ENCODE results near the gene RAB3IL1.
"Not testable (repeated sequence)": the region's sequence is repeated elsewhere in the genome, so short reads cannot be mapped to it uniquely, and the experiment has no call there.

The RAB3IL1 gene, protein sequence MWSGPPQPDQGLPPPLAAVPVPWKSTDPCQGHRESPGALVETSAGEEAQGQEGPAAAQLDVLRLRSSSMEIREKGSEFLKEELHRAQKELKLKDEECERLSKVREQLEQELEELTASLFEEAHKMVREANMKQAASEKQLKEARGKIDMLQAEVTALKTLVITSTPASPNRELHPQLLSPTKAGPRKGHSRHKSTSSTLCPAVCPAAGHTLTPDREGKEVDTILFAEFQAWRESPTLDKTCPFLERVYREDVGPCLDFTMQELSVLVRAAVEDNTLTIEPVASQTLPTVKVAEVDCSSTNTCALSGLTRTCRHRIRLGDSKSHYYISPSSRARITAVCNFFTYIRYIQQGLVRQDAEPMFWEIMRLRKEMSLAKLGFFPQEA

DNA sequence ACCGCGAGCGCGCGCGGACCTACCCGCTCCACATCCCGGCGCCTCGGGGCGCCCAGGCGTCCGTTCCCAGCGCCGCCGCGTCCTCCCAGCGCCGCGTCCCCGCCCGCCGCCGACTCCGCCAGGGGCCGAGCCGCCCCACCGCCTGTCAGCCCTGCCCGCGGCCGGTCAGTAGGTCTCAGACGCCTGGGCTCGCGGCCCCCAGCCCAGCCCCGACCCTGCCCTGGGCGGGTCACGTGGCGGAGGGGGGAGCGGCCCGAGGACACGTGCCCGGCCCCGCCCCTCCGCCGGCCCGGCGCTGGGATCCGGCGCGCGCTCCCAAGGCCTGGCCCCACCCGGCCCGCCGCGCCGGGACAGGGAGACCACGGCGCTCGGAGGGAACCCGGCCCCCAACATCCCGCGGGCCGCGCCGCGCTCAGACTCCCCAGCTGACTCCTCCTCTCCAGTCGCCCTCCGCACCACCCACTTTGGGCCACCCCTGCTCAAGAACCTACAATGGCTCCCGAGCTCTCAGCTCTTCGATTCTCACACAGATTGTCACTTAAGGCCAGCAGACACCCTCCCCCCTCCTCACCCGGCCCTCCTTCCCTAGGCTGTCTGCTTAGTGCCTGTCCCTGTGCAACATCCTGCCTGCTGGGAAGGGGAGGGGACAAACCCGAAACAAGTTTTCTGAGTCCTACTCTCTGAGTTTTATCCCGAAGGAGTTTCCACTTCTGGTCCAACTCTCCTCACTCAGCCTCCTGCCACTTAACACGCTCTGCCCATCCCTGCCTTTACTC is at the start of gene RAB3IL1:
Gene RAB3IL1, minus strand, starts transcription at position 233 of the 776 bp plus-strand sequence. Its CDS starts 199 bp downstream, at position 34.
- DNase-seq (ENCODE audit: low spot score) = peak; percentile 95

DNA sequence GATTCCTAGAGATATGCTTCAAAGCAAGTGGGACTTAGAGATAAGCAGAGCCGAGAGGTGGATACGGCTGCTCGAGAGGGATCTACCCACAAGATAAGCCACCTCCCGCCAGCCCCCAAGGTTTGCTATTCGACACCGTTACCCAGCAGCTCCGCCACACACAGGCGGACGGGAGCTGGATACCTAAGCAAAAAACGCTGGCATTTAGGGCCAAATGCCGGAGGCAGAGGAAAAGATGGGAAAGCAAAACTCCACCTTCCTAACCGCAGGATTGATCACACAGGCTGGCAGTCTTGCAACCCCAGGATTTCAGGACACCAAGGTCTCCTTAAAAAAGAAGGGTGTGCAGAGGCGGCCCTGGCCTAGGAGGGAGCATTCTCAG is 49.4 kb upstream of the RAB3IL1 start:
- DNase-seq (ENCODE audit: low spot score) = no peak

DNA sequence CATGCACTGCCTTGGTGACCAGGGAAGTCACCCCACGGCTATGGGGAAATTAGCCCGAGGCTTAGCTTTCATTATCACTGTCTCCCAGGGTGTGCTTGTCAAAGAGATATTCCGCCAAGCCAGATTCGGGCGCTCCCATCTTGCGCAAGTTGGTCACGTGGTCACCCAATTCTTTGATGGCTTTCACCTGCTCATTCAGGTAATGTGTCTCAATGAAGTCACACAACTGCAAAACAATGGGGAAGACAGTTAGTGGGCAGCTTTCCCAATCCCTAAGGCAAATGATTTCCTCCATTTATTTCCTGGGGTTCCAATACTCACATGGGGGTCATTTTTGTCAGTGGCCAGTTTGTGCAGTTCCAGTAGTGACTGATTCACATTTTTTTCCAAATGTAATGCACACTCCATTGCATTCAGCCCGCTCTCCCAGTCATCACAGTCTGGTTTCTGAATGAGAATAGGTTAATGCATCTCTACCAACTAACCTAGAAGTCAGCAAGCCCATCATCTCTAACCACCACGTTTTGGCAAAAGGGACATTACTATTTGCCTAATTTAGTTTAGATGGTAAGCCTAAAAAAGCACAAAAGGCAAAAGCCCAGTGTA is 47.4 kb upstream of the RAB3IL1 start:
- DNase-seq (ENCODE audit: low spot score) = not testable (repeated sequence)

DNA sequence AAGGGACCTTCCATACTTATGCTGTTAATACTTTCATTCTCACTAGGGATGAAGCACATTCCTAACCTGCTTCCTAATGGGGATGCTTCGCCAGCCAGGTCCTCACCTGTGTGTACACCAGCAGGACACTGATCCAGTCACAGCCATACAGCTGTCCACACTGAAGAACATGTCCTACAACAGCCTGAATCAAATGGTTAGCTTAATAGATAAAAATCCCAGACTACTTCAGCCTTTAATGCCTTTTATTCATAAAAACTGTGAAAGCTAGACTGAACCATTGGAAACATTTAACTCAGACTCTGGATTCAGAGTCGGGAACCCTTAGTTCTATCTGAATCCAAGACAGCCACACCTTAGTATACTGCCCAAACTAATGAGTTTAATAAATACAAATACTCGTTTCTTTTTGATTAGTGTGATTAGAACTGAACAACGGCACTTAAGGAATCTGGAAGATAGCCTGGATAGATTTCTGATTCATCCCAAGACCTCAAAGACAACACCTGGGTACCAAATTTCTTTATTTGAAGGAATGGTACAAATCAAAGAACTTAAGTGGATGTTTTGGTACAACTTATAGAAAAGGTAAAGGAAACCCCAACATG is 46.8 kb upstream of the RAB3IL1 start:
- DNase-seq (ENCODE audit: low spot score) = no peak

DNA sequence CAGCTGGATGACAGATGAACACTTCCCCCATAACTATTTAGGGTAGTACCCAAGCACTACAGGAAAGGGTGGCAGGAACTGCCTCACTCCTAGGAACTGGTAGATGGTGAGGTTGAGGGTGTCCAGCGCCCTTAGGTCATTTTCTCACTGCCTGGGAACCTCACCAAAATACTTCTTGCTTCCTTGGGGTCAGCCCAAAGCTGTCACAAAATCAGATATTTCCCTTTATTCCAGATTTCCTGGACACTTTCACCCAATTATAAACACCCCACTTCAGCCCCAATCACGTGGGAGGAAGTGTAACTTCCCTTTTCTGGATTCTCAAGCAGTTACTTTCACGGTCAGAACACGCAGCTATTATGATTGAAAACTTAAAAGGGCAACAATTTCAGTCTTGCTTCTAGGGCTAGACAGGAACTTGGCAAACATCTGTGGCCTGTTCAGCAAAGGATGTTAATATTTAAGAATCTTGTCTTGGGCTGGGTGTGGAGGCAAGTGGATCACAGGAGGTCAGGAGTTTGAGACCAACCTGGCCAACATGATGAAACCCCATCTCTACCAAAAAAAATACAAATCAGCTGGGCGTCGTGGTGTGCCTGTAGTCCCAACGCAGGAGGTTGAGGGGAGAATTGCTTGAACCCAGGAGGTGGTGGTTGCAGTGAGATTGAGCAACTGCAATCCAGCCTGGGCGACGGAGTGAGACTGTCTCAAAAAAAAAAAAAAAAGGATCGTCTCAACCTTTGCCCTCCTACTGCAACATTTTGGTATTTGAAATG is 46.1 kb upstream of the RAB3IL1 start:
- no peak for DNase-seq (ENCODE audit: low spot score)

DNA sequence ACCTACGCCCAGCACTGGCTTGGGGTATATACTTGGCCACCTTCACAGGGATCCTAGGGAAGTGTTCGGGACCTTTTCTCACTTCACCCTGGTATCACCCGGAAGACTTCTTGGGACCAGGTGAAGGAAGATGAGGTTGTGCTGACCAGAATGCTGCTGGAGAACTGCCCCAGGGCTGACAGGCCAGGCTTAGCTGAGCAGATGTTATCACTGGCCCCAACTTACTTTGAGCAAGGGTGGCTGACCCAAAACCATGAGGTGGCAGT is 45.6 kb upstream of the RAB3IL1 start:
- peak; percentile 32 for DNase-seq (ENCODE audit: low spot score)

DNA sequence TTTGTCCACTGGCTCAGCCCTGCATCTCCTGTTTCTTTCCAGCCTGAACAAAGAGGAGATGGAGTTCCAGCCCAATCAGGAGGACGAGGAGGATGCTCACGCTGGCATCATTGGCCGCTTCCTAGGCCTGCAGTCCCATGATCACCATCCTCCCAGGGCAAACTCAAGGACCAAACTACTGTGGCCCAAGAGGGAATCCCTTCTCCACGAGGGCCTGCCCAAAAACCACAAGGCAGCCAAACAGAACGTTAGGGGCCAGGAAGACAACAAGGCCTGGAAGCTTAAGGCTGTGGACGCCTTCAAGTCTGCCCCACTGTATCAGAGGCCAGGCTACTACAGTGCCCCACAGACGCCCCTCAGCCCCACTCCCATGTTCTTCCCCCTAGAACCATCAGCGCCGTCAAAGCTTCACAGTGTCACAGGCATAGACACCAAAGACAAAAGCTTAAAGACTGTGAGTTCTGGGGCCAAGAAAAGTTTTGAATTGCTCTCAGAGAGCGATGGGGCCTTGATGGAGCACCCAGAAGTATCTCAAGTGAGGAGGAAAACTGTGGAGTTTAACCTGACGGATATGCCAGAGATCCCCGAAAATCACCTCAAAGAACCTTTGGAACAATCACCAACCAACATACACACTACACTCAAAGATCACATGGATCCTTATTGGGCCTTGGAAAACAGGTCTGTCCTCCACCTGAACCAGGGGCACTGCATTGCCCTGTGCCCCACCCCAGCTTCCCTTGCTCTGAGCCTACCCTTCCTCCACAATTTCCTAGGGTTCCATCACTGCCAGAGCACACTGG is 45.0 kb upstream of the RAB3IL1 start:
- DNase-seq (ENCODE audit: low spot score) = no peak

DNA sequence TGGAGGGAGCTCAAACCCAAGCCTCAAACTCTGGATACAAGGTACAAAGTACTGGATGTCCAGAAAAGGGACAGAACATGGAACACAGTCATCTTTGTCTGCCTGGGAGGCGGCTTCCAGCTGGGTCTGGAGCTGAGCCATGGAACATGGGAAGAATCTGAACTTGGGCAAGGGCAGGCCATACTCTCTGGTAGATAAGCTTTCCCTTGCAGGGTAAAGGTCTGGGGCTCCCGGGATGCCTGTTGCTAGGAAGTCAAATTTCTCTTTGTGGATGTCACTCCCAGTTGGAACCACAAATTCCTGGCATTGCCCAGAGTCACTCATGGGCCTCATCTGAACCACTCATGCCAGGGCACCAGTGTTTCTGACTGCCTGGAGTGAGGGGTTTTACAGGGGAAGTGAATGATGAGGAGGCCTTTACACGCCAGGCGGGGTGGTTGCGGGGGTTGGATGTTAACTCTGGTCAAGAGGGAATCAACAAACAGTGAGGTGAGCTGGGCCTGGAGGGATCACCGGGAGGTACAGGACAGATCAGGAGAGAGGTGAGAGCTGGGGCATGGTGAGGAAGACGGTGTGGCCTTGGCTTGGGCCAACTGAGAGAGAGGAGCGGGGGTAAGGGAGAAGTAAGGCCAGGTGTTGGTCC is 44.3 kb upstream of the RAB3IL1 start:
- DNase-seq (ENCODE audit: low spot score) = peak; percentile 84

DNA sequence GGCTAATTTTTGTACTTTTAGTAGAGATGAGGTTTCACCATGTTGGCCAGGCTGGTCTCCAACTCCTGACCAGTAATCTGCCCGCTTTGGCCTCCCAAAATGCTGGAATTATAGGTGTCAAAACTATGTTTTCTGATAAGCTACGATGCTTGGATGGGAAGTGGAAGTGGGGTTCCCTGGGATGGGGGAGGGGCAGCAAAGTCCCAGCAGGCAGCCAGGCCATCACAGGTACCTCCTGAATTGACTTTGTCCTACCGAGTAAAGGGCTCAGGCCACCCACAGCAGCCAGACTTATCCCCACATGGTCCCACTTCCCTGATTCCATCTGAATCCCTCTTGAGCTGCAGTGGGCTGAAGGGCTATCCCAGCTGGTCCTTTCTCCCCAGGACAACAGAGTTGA is 43.2 kb upstream of the RAB3IL1 start:
- DNase-seq (ENCODE audit: low spot score) = peak; percentile 12

DNA sequence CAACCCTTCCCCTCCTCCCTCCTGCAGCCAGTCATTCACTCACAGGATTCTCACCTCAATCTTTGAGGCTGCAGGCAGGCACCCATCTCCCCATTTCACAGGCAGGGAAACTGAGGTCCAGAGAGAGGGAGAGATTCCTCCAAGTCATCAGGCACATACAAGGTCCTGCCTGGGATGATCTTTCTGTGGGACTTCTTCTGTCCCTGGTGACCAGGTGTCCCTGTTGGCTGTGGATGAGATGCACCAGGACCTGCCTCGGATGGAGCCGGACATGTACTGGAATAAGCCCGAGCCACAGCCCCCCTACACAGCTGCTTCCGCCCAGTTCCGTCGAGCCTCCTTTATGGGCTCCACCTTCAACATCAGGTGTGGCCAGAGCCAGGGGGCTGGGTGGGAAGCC is 42.3 kb upstream of the RAB3IL1 start:
- DNase-seq (ENCODE audit: low spot score) = peak; percentile 7

DNA sequence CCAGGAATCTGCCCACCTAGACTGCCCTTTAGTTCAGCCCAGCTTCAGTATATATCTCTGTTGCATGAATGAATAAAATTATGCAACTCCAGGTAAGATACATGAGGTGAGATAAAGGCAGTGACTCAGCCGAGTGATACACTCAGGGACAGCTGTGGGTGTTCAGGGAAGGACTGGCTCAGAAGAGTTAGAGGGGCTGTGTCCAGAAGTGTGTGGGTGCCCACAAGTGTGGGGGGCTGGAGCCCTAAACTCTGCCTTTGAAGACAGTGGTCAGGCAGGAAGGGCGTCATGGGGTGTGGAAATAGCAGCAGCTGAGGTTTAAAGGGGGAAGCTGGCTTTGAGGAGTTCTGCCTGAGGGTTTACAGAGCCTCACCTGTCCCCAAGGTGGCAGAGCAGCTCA is 41.7 kb upstream of the RAB3IL1 start:
- peak; percentile 37 for DNase-seq (ENCODE audit: low spot score)

DNA sequence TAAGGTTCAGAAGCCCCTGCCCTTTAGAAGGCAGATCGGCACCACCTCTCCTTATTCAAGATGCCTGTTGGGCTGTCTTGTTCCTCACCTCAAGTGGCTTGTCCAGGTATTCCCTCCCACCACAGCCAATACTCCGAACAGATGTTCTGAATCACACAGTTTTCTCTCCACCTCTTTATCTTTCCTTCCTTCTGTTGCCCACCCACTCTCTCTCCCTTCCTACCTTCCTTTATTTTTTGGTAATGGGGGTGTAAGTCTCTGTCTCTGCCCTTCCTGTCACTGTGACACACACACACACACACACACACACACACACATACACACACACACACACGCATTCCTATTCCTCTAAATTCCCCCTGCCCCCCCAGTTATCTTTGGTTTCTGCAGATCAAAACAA is 41.2 kb upstream of the RAB3IL1 start:
- DNase-seq (ENCODE audit: low spot score) = no peak

DNA sequence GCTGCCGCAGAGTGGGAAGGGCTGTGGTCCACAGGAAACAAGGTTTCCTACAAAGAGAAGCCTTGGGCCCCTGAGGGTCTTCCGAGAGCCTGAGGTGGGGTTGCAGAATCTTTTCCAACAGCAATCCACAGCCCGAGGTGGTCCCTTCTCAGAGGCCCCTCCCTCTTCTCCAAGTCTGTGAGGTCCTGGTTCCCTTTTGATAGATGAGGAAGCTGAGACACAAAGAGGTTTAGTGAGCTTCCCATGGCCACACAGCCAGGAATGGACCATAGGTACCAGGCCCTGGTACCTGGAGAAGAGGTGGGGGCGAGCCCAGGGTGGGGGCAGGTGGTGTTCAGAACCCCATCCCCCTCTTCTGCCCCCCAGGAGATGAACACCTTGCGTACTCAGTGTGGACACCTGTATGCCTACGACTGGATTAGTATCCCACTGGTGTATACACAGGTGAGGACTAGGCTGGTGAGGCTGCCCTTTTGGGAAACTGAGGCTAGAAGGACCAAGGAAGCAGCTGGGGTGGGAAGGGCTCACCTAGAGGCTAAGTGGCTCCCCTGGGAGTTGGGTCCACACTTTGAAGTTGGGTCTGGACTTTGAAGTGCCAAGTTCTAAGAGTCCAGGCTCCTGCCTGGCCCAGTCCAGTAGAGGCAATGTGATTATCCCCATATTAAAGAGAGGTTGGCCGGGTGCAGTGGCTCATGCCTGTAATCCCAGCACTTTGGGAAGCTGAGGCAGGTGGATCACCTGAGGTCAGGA is 39.8 kb upstream of the RAB3IL1 start:
- peak; percentile 11 for DNase-seq (ENCODE audit: low spot score)

DNA sequence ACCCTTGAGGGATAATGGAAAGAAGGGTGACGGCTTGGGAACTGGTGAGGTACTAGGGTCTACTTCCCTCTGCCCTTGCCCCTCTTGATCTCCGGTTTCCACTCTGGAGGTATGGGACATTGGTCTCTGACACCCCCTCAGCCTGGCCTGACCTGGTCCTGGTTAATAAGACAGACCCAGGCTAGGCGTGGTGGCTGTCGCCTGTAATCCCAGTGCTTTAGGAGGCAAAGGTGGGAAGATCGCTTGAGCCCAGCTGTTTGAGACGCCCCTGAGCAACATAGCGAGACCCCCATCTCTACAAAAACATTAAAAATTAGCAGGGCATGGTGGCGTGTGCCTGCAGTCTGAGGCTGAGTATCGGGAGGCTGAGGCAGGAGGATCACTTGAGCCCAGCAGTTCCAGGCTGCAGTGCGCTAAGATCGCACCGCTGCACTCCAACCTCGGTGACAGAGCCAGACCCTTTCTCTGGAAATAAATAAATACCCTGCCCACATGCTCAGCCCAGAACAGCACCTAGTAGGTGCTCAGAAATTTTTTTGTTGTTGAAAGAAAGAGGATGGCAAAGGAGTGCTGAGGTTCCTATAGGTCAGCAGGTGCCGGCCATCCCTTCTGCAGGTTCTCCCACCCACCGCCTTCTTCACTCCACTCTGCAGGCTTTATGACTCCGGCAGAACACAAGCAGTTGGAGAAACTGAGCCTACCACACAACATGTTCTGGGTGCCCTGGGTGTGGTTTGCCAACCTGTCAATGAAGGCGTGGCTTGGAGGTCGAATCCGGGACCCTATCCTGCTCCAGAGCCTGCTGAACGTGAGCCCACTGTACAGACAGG is 39.0 kb upstream of the RAB3IL1 start:
- peak; percentile 13 for DNase-seq (ENCODE audit: low spot score)

DNA sequence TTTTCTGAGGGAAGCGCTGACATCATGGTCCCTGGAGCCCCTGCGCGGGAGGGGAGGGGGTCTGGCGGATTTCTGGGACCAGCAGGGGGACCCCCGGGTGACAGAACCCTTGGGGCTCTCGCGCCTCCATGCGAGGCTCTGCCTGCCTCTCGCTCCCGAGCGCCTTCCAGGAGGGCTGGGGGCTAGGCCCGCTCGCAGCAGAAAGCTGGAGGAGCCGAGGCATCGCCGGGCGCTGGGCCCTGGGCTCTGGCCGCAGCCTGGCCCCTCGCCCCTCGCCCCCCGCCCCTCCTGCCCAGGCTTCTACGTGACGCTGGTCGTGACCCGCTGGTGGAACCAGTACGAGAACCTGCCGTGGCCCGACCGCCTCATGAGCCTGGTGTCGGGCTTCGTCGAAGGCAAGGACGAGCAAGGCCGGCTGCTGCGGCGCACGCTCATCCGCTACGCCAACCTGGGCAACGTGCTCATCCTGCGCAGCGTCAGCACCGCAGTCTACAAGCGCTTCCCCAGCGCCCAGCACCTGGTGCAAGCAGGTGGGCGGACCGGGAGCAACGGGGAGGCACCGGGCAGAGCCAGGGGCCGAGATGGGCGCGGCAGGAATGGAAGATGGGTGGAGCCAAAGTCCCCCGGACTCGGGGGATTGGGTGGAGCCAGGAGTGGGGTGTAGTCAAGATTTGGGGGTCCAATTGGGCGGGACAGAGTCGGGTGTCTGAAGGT is 38.2 kb upstream of the RAB3IL1 start:
- no peak for DNase-seq (ENCODE audit: low spot score)

DNA sequence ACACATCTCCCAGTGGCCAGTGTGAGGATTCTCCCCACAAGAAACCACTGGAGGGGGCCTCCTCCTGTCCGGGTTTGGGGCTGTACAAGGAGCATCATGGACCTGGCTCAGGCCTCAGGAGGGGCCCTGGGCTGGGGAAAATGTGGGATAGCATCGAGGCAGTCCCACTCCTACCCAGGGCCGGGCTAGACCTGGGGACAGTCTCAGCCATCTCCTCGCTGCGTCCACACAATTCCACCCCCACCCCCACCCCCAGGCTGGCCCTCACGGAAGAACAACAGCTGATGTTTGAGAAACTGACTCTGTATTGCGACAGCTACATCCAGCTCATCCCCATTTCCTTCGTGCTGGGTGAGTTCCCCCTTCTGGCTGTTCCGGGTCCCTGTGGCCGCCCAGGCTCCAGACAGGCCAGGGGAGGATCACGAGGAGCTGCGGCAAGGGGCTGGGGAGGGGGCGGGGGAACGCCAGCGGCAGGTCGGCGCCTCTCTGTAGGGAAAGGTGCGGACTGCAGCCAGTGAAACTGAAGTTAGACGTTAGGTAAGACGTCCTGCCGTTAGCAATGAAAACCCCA is 37.6 kb upstream of the RAB3IL1 start:
- peak; percentile 83 for DNase-seq (ENCODE audit: low spot score)

DNA sequence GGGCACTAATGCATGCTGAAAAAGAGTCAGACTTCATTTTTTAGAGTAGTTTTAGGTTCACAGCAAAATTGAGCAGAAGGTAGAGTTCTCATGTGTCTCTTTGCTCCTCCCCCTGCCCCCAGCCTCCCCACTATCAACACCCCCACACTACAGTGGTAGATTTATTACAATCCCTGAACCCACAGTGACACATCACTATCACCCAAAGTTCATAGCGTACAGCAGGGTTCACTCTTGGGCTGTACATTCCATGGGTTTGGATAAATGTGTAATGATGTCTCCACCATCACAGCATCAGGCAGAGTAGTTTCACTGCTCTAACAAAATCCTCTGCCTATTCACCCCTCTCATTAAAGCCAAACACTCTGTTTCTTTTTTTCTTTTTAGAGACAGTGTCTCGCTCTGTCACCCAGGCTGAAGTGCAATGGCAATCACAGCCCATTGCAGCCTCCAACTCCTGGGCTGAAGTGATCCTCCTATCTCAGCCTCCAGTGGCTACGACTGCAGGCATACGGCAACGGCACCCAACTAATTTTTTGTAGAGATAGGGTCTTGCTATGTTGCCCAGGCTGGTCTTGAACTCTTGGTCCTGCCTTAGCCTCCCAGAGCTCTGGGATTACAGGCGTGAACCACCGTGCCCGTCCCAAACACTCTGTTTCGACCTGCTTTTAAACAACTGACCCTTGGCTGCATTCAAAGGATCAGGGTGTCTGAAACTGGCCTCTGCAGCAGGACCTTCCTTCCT is 36.9 kb upstream of the RAB3IL1 start:
- no peak for DNase-seq (ENCODE audit: low spot score)

All from HuH-7 (cell line).